Neural cell (in vitro differentiated cells): Measurements from ENCODE around the gene TCF20.

Source experiments
- CTCF ChIP-seq: fragments of 450-650 bp; IDR thresholded peaks from 2 replicates; pipeline ENCODE4 v1.5.1; 2014; ENCODE audit warnings: antibody characterized with exemption, mild to moderate bottlenecking, moderate library complexity; ENCODE audit not compliant: poor library complexity, severe bottlenecking
- EP300 ChIP-seq: fragments of 450-650 bp; conservative IDR thresholded peaks from 2 replicates; pipeline ENCODE4 v1.6.1; 2014; ENCODE audit warnings: antibody characterized with exemption, mild to moderate bottlenecking, moderate library complexity; ENCODE audit not compliant: poor library complexity, severe bottlenecking
- EZH2 ChIP-seq: fragments of 200-600, 300-800 bp; shearing (Covaris generic), sonication (generic); IDR thresholded peaks from 2 replicates; pipeline ENCODE4 v1.6.1; 2014; ENCODE audit warnings: antibody characterized with exemption, low read length, borderline replicate concordance, mild to moderate bottlenecking; ENCODE audit not compliant: insufficient read depth, poor library complexity, severe bottlenecking
- MXI1 ChIP-seq: fragments of 450-650 bp; conservative IDR thresholded peaks from 2 replicates; pipeline ENCODE4 v1.6.1; 2014; ENCODE audit warnings: antibody characterized with exemption, mild to moderate bottlenecking; ENCODE audit not compliant: poor library complexity, severe bottlenecking
- POLR2AphosphoS5 ChIP-seq: IDR thresholded peaks from 2 replicates; pipeline ENCODE4 v1.6.1; 2012
- REST ChIP-seq: IDR thresholded peaks from 2 replicates; pipeline ENCODE4 v1.6.1; 2012; ENCODE audit warnings: borderline replicate concordance
- TAF1 ChIP-seq: IDR thresholded peaks from 2 replicates; pipeline ENCODE4 v1.6.1; 2012; ENCODE audit warnings: low read depth

- no peak for TF ChIP-seq CTCF
- TF ChIP-seq EP300 = no peak
- TF ChIP-seq EZH2 = no peak
- TF ChIP-seq REST = no peak
- TF ChIP-seq POLR2AphosphoS5 = no peak
- no peak for TF ChIP-seq TAF1
- TF ChIP-seq MXI1 = no peak
These were observed 13.7 kb upstream of the TCF20 start for GRCh38 chr22:42284202-42284591.
